HCT116 (cell line): ENCODE data around the gene MANSC4. TPM values are rescaled to one million over a fixed set of nuclear protein-coding genes. Genes with fewer than 3 reads are reported as not detected.

ENCODE experiments used
- ATAC-seq: fragments of 200-7000 bp; cut with Tn5 transposase; 2 replicates; pipeline ENCODE4 v1.9.1; 2020; ENCODE audit warnings: mild to moderate bottlenecking, moderate library complexity
- BruUV-seq: library from RNA; stranded (reverse); fragments of 400-500 nt; replicated peaks from 2 replicates; lab custom pipeline; 2021; lab: Mats Ljungman, UMichigan
- CTCF ChIA-PET: fragments of 300-600 bp; sonication (Branson Sonifier 250); formaldehyde crosslinking; loops from one replicate; lab custom pipeline; 2021; ENCODE audit warnings: antibody characterized with exemption; lab: Charles Lee
- POLR2A ChIA-PET: fragments of 300-600, 350-600 bp; sonication (Branson Sonifier 250); formaldehyde crosslinking; loops from one replicate; lab custom pipeline; 2021; ENCODE audit warnings: antibody characterized with exemption; lab: Charles Lee
- RAD21 ChIA-PET, 2 experiments: fragments of 300-600 bp; sonication (Branson Sonifier 250); formaldehyde crosslinking; loops; one replicate each; lab custom pipeline; 2023; ENCODE audit warnings: low total read pairs in 2 of 2; ENCODE audit not compliant: uncharacterized antibody in 2 of 2, unreplicated experiment in 2 of 2, low non-redundant PET in 1 of 2; lab: Charles Lee
- DNase-seq: peaks from one replicate; pipeline ENCODE4 v3.0.0-alpha.2; 2010; ENCODE audit warnings: low read depth, low spot score
- H2AFZ ChIP-seq: fragments of 200-600 bp; shearing (Covaris generic), sonication (generic); 2 replicates; pipeline ENCODE4 v1.6.1; 2017; ENCODE audit warnings: low read depth, mixed run types, mixed read lengths, antibody characterized with exemption, low read length; ENCODE audit not compliant: poor library complexity, severe bottlenecking
- H3K27ac ChIP-seq: 2 replicates; pipeline ENCODE4 v1.5.1; 2012; ENCODE audit warnings: low read depth, low read length
- H3K27me3 ChIP-seq: fragments of 200-600 bp; sonication (generic); 2 replicates; pipeline ENCODE4 v1.6.1; 2016; ENCODE audit warnings: mixed run types, low read length, mixed read lengths; ENCODE audit not compliant: insufficient read depth
- H3K36me3 ChIP-seq, 2 experiments: fragments of 200-500 bp in 1 of 2; fragments of 200-600 bp in 1 of 2; sonication (Bioruptor generic) in 1 of 2; sonication (generic) in 1 of 2; 2 replicates each; pipeline versions ENCODE4 v1.5.1 to v1.6.1; 2014 to 2016; ENCODE audit warnings: low read length in 2 of 2, inconsistent platforms in 1 of 2, mixed read lengths in 1 of 2, mixed run types in 1 of 2; ENCODE audit not compliant: insufficient read depth in 2 of 2, control insufficient read depth in 1 of 2
- H3K4me1 ChIP-seq, 2 experiments: fragments of 200-600 bp in 1 of 2; sonication (generic) in 1 of 2; 2 replicates each; pipeline versions ENCODE4 v1.5.1 to v1.6.1; 2012 to 2017; ENCODE audit warnings: low read length in 2 of 2, inconsistent platforms in 1 of 2, mild to moderate bottlenecking in 1 of 2, mixed read lengths in 1 of 2, mixed run types in 1 of 2, moderate library complexity in 1 of 2; ENCODE audit not compliant: insufficient read depth in 2 of 2, control insufficient read depth in 1 of 2
- H3K4me2 ChIP-seq: fragments of 200-600 bp; sonication (generic); 2 replicates; pipeline ENCODE4 v1.6.1; 2017; ENCODE audit warnings: mixed run types, low read length, mixed read lengths
- H3K4me3 ChIP-seq, 2 experiments: fragments of 200-600 bp in 1 of 2; sonication (generic) in 1 of 2; replicated peaks in 1 of 2; 2 replicates each; pipeline ENCODE4 v1.5.1; 2011 to 2016; ENCODE audit warnings: low read length in 2 of 2, control low read depth in 1 of 2, low read depth in 1 of 2, mild to moderate bottlenecking in 1 of 2, mixed read lengths in 1 of 2, mixed run types in 1 of 2
- H3K79me2 ChIP-seq: fragments of 200-600 bp; sonication (generic); 2 replicates; pipeline ENCODE4 v1.6.1; 2017; ENCODE audit warnings: mild to moderate bottlenecking, mixed run types, low read length, moderate library complexity, mixed read lengths; ENCODE audit not compliant: insufficient read depth
- H3K9ac ChIP-seq: fragments of 200-600 bp; sonication (generic); 2 replicates; pipeline ENCODE4 v1.6.1; 2016; ENCODE audit warnings: low read length, mixed read lengths
- H3K9me2 ChIP-seq: fragments of 200-600 bp; sonication (generic), shearing (Covaris generic); 2 replicates; pipeline ENCODE4 v1.6.1; 2017; ENCODE audit warnings: mixed run types, mild to moderate bottlenecking, moderate library complexity; ENCODE audit not compliant: insufficient read depth
- H3K9me3 ChIP-seq, 2 experiments: fragments of 200-500 bp in 1 of 2; fragments of 200-600 bp in 1 of 2; sonication (Bioruptor generic) in 1 of 2; sonication (generic) in 1 of 2; 2 replicates each; pipeline ENCODE4 v1.6.1; 2014 to 2017; ENCODE audit warnings: low read length in 2 of 2, mixed read lengths in 2 of 2, inconsistent platforms in 1 of 2, low read depth in 1 of 2, mild to moderate bottlenecking in 1 of 2, mixed run types in 1 of 2, moderate library complexity in 1 of 2; ENCODE audit not compliant: control insufficient read depth in 1 of 2, insufficient read depth in 1 of 2
- H4K20me1 ChIP-seq: fragments of 200-600 bp; sonication (generic), shearing (Covaris generic); 2 replicates; pipeline ENCODE4 v1.6.1; 2017; ENCODE audit warnings: mixed run types, mild to moderate bottlenecking, moderate library complexity; ENCODE audit not compliant: insufficient read depth
- CEBPB ChIP-seq: IDR thresholded peaks from 2 replicates; pipeline ENCODE4 v1.6.1; 2012; ENCODE audit warnings: low read depth
- EGR1 ChIP-seq: IDR thresholded peaks from 2 replicates; pipeline ENCODE4 v1.6.1; 2012; ENCODE audit warnings: low read depth
- ELF1 ChIP-seq: IDR thresholded peaks from 2 replicates; pipeline ENCODE4 v1.6.1; 2012; ENCODE audit warnings: low read depth, borderline replicate concordance
- EZH2 ChIP-seq: fragments of 200-600 bp; sonication (generic); IDR thresholded peaks from 2 replicates; pipeline ENCODE4 v1.6.1; 2017; ENCODE audit warnings: antibody characterized with exemption, mixed run types
- JUND ChIP-seq: IDR thresholded peaks from 2 replicates; pipeline ENCODE4 v1.6.1; 2012
- RAD21 ChIP-seq: IDR thresholded peaks from 2 replicates; pipeline ENCODE4 v1.6.1; 2012; ENCODE audit warnings: low read depth, mild to moderate bottlenecking
- SP1 ChIP-seq: IDR thresholded peaks from 2 replicates; pipeline ENCODE4 v1.6.1; 2012; ENCODE audit warnings: low read depth
- SRF ChIP-seq: IDR thresholded peaks from 2 replicates; pipeline ENCODE4 v1.6.1; 2012; ENCODE audit warnings: low read depth
- YY1 ChIP-seq: IDR thresholded peaks from 2 replicates; pipeline ENCODE4 v1.6.1; 2011; ENCODE audit warnings: low read length, low read depth, moderate library complexity, mild to moderate bottlenecking; ENCODE audit not compliant: insufficient replicate concordance; ENCODE audit errors: extremely low read depth
- ZFX ChIP-seq: fragments of 450-650 bp; IDR thresholded peaks from 2 replicates; pipeline ENCODE4 v1.6.1; 2017
- ZNF274 ChIP-seq: fragments of 200-500 bp; sonication (Bioruptor generic); IDR thresholded peaks from 2 replicates; pipeline ENCODE4 v1.6.1; 2014; ENCODE audit warnings: mild to moderate bottlenecking, low read depth, low read length, inconsistent platforms
- intact Hi-C: fragments of 100-400 bp; cut with micrococcal nuclease; formaldehyde crosslinking; loops from 2 replicates; pipeline ENCODE4 v1.10.0; 2022
- total RNA-seq: library from RNA; stranded (reverse); gene quantifications from one replicate; pipeline ENCODE4 v1.2.1, GENCODE V29; 2021; ENCODE audit not compliant: unreplicated experiment
- TF ChIP-seq, protein P1 (sequence below): IDR thresholded peaks from 2 replicates; pipeline ENCODE4 v1.6.1; 2011; ENCODE audit warnings: mild to moderate bottlenecking, low read length, moderate library complexity; ENCODE audit not compliant: insufficient replicate concordance; ENCODE audit errors: extremely low read depth
- TF ChIP-seq, protein P2 (sequence below): IDR thresholded peaks from 2 replicates; pipeline ENCODE4 v1.6.1; 2012
- TF ChIP-seq, protein P3 (sequence below), 3 experiments: fragments of 200-600 bp in 1 of 3; sonication (generic) in 1 of 3; IDR thresholded peaks in 2 of 3; conservative IDR thresholded peaks in 1 of 3; 2 replicates each; pipeline ENCODE4 v1.5.1; 2012 to 2017; ENCODE audit warnings: low read depth in 2 of 3, low read length in 2 of 3, antibody characterized with exemption in 1 of 3, borderline replicate concordance in 1 of 3, control low read depth in 1 of 3, mild to moderate bottlenecking in 1 of 3, mixed read lengths in 1 of 3, mixed run types in 1 of 3, moderate library complexity in 1 of 3; ENCODE audit not compliant: insufficient read depth in 1 of 3

Gene MANSC4
- total RNA-seq, 1 experiment from 2014 or later, result not detected

DNA sequence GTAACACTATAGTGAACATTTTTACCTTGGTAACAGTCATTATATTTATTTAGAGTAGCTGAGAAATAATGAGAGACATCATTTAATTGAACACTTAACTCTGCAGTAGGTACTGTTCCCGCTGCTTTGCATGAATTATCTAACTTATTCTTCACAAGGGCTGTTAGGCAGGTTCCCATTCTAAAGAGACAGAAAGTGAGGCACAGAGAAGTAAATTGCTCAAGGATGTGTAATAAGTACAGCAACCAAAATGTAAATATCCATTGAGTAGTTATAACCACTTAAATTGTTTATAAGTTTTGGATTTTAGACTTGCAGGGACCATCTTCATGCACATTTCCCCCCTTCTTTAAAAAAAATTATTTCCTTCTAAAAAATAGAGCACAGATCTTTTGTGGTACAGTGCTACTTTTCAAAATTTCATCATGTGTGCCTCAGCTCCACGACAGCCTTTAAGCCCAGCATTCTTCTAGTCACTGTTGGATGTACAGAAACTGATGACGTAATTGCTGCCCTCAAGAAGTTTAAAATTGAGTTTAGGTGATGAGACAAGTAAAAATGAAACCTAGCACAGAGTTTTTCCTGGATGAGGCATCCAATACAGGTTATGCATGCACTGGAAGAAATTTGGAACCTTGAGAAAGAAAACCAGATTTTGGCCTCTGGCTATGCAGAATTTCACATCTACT is 6.0 kb upstream of the MANSC4 start:
- TF ChIP-seq, protein P1, sequence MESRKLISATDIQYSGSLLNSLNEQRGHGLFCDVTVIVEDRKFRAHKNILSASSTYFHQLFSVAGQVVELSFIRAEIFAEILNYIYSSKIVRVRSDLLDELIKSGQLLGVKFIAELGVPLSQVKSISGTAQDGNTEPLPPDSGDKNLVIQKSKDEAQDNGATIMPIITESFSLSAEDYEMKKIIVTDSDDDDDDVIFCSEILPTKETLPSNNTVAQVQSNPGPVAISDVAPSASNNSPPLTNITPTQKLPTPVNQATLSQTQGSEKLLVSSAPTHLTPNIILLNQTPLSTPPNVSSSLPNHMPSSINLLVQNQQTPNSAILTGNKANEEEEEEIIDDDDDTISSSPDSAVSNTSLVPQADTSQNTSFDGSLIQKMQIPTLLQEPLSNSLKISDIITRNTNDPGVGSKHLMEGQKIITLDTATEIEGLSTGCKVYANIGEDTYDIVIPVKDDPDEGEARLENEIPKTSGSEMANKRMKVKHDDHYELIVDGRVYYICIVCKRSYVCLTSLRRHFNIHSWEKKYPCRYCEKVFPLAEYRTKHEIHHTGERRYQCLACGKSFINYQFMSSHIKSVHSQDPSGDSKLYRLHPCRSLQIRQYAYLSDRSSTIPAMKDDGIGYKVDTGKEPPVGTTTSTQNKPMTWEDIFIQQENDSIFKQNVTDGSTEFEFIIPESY, result no peak
- TF ChIP-seq SRF (no peak), SP1 (no peak), ZFX (no peak), ELF1 (no peak), JUND (no peak), ZNF274 (no peak), EZH2 (no peak), RAD21 (no peak), EGR1 (no peak), YY1 (no peak), CEBPB (no peak)
- TF ChIP-seq, protein P2, sequence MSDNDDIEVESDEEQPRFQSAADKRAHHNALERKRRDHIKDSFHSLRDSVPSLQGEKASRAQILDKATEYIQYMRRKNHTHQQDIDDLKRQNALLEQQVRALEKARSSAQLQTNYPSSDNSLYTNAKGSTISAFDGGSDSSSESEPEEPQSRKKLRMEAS, result no peak
- TF ChIP-seq, protein P3, sequence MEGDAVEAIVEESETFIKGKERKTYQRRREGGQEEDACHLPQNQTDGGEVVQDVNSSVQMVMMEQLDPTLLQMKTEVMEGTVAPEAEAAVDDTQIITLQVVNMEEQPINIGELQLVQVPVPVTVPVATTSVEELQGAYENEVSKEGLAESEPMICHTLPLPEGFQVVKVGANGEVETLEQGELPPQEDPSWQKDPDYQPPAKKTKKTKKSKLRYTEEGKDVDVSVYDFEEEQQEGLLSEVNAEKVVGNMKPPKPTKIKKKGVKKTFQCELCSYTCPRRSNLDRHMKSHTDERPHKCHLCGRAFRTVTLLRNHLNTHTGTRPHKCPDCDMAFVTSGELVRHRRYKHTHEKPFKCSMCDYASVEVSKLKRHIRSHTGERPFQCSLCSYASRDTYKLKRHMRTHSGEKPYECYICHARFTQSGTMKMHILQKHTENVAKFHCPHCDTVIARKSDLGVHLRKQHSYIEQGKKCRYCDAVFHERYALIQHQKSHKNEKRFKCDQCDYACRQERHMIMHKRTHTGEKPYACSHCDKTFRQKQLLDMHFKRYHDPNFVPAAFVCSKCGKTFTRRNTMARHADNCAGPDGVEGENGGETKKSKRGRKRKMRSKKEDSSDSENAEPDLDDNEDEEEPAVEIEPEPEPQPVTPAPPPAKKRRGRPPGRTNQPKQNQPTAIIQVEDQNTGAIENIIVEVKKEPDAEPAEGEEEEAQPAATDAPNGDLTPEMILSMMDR (IDR thresholded peaks at IDR 0.05 in 2 of 3, conservative IDR thresholded peaks at IDR 0.05 in 1 of 3; ENCODE audit: borderline replicate concordance in 1 of 3, insufficient read depth in 1 of 3, low read depth in 2 of 3, low read length in 2 of 3), result no peak
- ChIA-PET POLR2A (no interaction called here), CTCF (no interaction called here), RAD21 (no interaction called here)
- peaks cover 0 to 5% of the 10 kb centered on the region in 2 experiments; a peak in 1 of 4 replicates for H3K36me3 ChIP-seq
- H2AFZ ChIP-seq, result no peak overlapping the region
- no peaks in the 10 kb centered on the region for H3K9me3 ChIP-seq
- H3K27me3 ChIP-seq, result no peaks in the 10 kb centered on the region
- H3K4me2 ChIP-seq, result no peak overlapping the region
- BruUV-seq, result no TSS peak
- DNase-seq, result no peak
- H3K79me2 ChIP-seq, result peaks cover 85% of the 10 kb centered on the region
- no peak overlapping the region for H3K27ac ChIP-seq
- no peaks in the 10 kb centered on the region for H3K9me2 ChIP-seq
- no peak for ATAC-seq
- H3K4me3 ChIP-seq, result no peak overlapping the region
- no peak overlapping the region for H3K9ac ChIP-seq
- intact Hi-C loops, result no loop called here
- peaks cover 7 to 10% of the 10 kb centered on the region in 2 experiments; a peak in 3 of 4 replicates for H3K4me1 ChIP-seq
- no peaks in the 10 kb centered on the region for H4K20me1 ChIP-seq
